Astrocyte of the spinal cord (primary cell): ENCODE data around the gene INPP5E.

Experiments
- DNase-seq: peaks from one replicate; pipeline ENCODE4 v3.0.0; 2011; ENCODE audit warnings: low read depth, low spot score
- H3K4me3 ChIP-seq: 2 replicates; pipeline ENCODE4 v1.5.1; 2011; ENCODE audit warnings: low read depth, mild to moderate bottlenecking, low read length, moderate library complexity
- CTCF ChIP-seq: IDR thresholded peaks from 2 replicates; pipeline ENCODE4 v1.5.1; 2012; ENCODE audit warnings: low read depth, mild to moderate bottlenecking, low read length, inconsistent platforms
- in situ Hi-C: cut with HindIII; loops from 2 replicates; pipeline ENCODE4 v1.10.0; 2017; ENCODE audit warnings: low sequenced_read_pairs

Gene INPP5E

DNA sequence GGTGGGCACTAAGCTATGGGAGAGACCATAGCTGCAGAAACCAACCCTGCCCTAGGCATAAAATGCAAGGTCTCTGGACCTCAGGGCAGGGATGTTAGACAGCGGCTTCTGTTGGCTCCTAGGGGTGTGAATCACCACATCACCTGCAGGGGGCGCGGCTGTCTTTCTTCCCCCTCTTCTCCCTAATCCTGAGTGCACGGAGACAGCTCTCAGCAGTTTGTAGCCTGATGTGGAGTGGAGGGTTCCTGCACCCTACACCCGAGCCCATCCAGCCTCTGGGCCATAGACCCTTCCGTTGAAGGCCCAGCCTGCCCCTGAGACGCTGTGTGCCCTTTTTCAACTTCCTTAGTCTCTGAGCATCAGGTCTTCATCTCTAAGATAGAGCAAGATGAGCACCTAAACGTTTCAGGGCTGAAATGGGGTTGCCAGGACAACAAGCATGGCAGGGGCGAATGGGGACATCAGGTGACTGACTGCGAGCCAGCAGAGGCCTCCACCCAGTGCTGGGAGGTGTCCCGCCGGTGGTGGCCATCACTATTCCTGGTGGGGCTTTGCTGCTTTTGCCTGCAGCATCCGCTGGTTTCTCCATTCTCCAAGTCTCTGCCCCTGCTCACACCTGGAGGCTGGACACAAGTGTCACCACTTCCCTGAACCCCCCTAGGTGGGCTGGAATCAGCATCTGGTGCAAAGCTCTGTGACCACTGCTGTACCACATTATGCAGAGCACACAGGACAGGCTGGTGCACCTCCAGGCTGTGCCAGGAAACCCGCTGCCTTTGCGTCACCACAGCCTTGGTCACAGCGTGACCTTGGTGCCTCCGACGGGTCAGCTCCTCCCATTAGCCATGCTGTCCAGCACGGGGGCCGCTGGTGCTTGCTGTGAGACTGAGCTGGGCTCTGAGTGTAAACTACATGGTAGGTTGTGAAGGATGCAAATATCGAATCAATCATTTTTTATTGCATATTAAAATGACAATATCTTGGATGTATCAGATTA lies 45.7 kb upstream of the INPP5E start:
- DNase-seq, result peak; percentile 69
- peak; percentile 91 for TF ChIP-seq CTCF
- in situ Hi-C loops, result loop anchor here (10.0 kb wide), 1 partner anchor 59 kb away; the partner anchor contains the start of gene NOTCH1
- H3K4me3 ChIP-seq, result no peak overlapping the region

DNA sequence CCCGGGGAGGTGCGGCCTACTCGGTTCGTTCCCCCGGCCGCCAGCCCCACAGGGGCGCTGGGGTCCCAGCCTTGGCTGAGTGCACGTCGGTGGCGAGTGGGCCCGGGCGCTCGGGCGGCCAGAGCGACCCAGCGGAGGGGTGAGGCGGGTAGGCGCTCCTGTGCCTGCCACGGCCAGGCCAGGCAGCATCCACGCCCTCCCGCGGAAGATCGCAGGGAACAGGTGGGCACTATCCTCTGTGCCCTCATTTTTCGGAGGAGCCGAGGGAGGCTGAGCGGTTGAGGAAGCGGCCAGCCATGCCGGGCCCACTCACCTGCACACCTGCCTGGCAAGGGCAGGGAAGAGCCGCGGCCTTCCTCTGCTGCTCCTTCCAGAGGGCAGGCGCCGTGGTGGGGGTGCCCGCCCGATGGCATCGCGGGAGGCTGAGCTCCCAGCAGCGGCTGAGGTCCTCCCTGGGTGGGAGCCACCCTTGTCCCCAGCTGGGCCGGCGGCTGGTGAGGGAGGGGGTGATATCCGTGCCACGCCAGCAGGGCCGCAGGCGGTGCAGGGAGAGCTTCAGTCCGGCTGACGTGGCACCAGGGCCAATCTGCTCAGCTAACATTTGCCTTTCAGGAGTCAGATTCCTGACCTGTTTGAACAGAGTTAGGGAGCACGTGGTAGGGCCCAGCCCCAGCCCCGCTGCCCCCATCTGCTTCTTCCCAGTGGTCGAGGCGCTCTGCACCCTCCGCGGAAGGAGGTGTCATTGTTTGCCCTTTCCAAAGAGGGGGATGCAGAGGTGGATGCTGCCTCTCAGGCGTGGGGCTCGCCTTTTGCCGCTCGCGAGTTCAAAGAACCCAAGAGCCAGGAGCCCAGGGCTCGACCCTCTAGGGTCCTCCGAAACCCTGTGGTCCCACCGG lies 44.8 kb upstream of the INPP5E start:
- no peak for TF ChIP-seq CTCF
- peak overlapping the region; percentile 60 for H3K4me3 ChIP-seq
- in situ Hi-C loops, result loop anchor here (10.0 kb wide), 1 partner anchor 60 kb away; the partner anchor contains the start of gene NOTCH1
- no peak for DNase-seq

GRCh38 chr9:136483589-136484152 lies 44.0 kb upstream of the INPP5E start:
- DNase-seq, result peak; percentile 84
- in situ Hi-C loops, result loop anchor here (10.0 kb wide), 1 partner anchor 61 kb away; the partner anchor contains the start of gene NOTCH1
- no peak for TF ChIP-seq CTCF
- peak overlapping the region; percentile 60 for H3K4me3 ChIP-seq

- no peak for TF ChIP-seq CTCF
- H3K4me3 ChIP-seq, result peak within 1 kb of the TSS; percentile 93
- in situ Hi-C loops, result loop anchor here (10.0 kb wide), 1 partner anchor 62 kb away; the partner anchor contains the start of gene NOTCH1
- DNase-seq, result peak; percentile 98
Observed at GRCh38 chr9:136482793-136483588, 43.3 kb upstream of the INPP5E start, which contains the start of gene SEC16A. Gene SEC16A, minus strand, starts transcription at chr9:136483040. Its CDS starts 5,425 bp downstream, at chr9:136477615.

DNA sequence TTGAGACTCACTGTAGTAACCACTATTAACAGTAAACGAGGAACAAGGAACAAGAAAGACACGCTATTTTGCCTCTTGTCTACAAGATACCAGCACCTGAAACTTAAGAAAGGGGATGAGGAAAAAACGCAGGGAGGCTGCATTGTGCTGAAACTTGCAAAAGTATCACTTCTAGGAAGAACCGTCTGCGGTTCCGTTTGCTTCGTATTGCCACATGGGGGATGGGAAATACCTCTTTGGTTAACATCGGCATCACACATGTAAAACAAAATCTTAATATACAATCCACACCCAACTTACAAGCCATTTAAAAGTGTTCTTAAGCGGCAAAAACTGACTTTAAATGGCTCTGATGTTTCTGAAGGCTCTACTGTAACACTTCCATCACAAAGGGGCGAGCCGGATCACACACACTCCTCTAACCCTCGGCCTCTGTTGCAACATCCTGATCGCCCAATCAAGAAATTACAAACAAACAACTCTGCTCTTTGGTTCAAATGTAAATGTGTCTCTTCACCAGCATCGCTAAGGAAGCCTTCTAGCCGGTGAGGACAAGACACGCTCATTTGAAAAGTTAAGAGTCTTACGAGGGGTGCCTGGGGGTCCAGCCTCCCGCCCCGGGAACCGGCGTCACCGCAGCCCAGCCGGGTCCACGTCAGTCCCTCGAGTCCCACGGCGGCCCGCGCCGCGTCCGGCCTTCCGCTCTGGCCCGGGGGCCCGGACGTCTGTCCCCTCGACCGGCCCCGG lies 42.6 kb upstream of the INPP5E start:
- TF ChIP-seq CTCF, result no peak
- peak; percentile 38 for DNase-seq
- H3K4me3 ChIP-seq, result peak overlapping the region; percentile 93
- in situ Hi-C loops, result loop anchor here (10.0 kb wide), 1 partner anchor 63 kb away; the partner anchor contains the start of gene NOTCH1
